RWPE2 (cell line): ENCODE results near the gene NLGN4Y.

ENCODE experiments used
- ATAC-seq: fragments of 200-7000 bp; cut with Tn5 transposase; 3 replicates; pipeline ENCODE4 v1.9.1; 2021; ENCODE audit warnings: low read depth
- DNase-seq: peaks from one replicate; pipeline ENCODE4 v3.0.0-alpha.2; 2020; ENCODE audit warnings: low spot score
- H3K27ac ChIP-seq: fragments of 450-650 bp; 2 replicates; pipeline ENCODE4 v1.5.1; 2017; ENCODE audit warnings: mild to moderate bottlenecking; ENCODE audit not compliant: poor library complexity, severe bottlenecking
- H3K27me3 ChIP-seq: fragments of 250-450 bp; sonication (Bioruptor Pico); 2 replicates; pipeline ENCODE4 v1.5.1; 2021; ENCODE audit warnings: mild to moderate bottlenecking, moderate library complexity; ENCODE audit not compliant: insufficient read depth, poor library complexity, severe bottlenecking
- H3K36me3 ChIP-seq: fragments of 250-450 bp; sonication (Bioruptor Pico); 2 replicates; pipeline ENCODE4 v1.5.1; 2020; ENCODE audit warnings: low read depth, mild to moderate bottlenecking, moderate library complexity
- H3K4me1 ChIP-seq: fragments of 250-450 bp; sonication (Bioruptor Pico); 2 replicates; pipeline ENCODE4 v1.5.1; 2021; ENCODE audit warnings: mild to moderate bottlenecking, moderate library complexity; ENCODE audit not compliant: insufficient read depth, poor library complexity, severe bottlenecking
- H3K4me3 ChIP-seq: fragments of 250-450 bp; sonication (Bioruptor Pico); 2 replicates; pipeline ENCODE4 v1.5.1; 2021; ENCODE audit warnings: mild to moderate bottlenecking, moderate library complexity; ENCODE audit not compliant: severe bottlenecking
- H3K9me3 ChIP-seq: fragments of 250-450 bp; sonication (Bioruptor Pico); 2 replicates; pipeline ENCODE4 v1.5.1; 2021; ENCODE audit warnings: mild to moderate bottlenecking, moderate library complexity; ENCODE audit not compliant: severe bottlenecking
- CTCF ChIP-seq: fragments of 450-650 bp; IDR thresholded peaks from one replicate; pipeline ENCODE4 v1.5.1; 2017; ENCODE audit warnings: mild to moderate bottlenecking, moderate library complexity; ENCODE audit not compliant: poor library complexity, severe bottlenecking

NLGN4Y gene

GRCh38 chrY:14618513-14618912, 94.2 kb downstream of the NLGN4Y start:
- H3K36me3 ChIP-seq, result no peaks in the 10 kb centered on the region
- H3K4me3 ChIP-seq, result no peak overlapping the region
- DNase-seq, result no peak
- H3K9me3 ChIP-seq, result no peaks in the 10 kb centered on the region
- TF ChIP-seq CTCF, result peak; percentile 22
- no peak overlapping the region for H3K27ac ChIP-seq
- ATAC-seq, result 0 out of 3 replicates have a peak, but pooled peaks have one; percentile 35
- H3K27me3 ChIP-seq, result no peaks in the 10 kb centered on the region
- no peaks in the 10 kb centered on the region for H3K4me1 ChIP-seq

- Histone ChIP-seq H3K9me3 (no peaks in the 10 kb centered on the region), H3K4me1 (peaks cover 19% of the 10 kb centered on the region), H3K4me3 (no peak overlapping the region), H3K27ac (no peak overlapping the region), H3K27me3 (no peaks in the 10 kb centered on the region), H3K36me3 (no peaks in the 10 kb centered on the region)
- no peak for ATAC-seq
- no peak for DNase-seq
- TF ChIP-seq CTCF, result no peak
These were observed 103.9 kb downstream of the NLGN4Y start for GRCh38 chrY:14628208-14628607.

- no peaks in the 10 kb centered on the region; the same call in 1 of the 2 replicates for H3K36me3 ChIP-seq
- no peak overlapping the region for H3K4me3 ChIP-seq
- ATAC-seq (peak; percentile 99), DNase-seq (peak; percentile 61)
- H3K27me3 ChIP-seq, result no peaks in the 10 kb centered on the region
- no peak for TF ChIP-seq CTCF
- H3K9me3 ChIP-seq, result no peaks in the 10 kb centered on the region
- peaks cover 23% of the 10 kb centered on the region for H3K4me1 ChIP-seq
- peak overlapping the region; percentile 56 for H3K27ac ChIP-seq
These were observed 107.3 kb downstream of the NLGN4Y start for GRCh38 chrY:14631676-14632075.

- Histone ChIP-seq H3K4me1 (peaks cover 27% of the 10 kb centered on the region), H3K4me3 (no peak overlapping the region), H3K27ac (no peak overlapping the region), H3K9me3 (no peaks in the 10 kb centered on the region), H3K27me3 (no peaks in the 10 kb centered on the region), H3K36me3 (no peaks in the 10 kb centered on the region; the same call in 1 of the 2 replicates)
- DNase-seq (no peak), ATAC-seq (no peak)
- TF ChIP-seq CTCF, result no peak
These were observed 109.4 kb downstream of the NLGN4Y start for GRCh38 chrY:14633718-14634117.

GRCh38 chrY:14634954-14635353, 110.6 kb downstream of the NLGN4Y start:
- TF ChIP-seq CTCF, result no peak
- Histone ChIP-seq H3K27ac (no peak overlapping the region), H3K27me3 (no peaks in the 10 kb centered on the region), H3K4me3 (no peak overlapping the region), H3K4me1 (peaks cover 27% of the 10 kb centered on the region), H3K36me3 (no peaks in the 10 kb centered on the region; the same call in 1 of the 2 replicates), H3K9me3 (no peaks in the 10 kb centered on the region)
- DNase-seq (no peak), ATAC-seq (no peak)
